NB4 (cell line): ENCODE results near the gene SLC9A4.

Experiments
- DNase-seq: peaks from one replicate; pipeline ENCODE4 v3.0.0; 2010; ENCODE audit warnings: low read depth
- H3K4me3 ChIP-seq: one replicate; pipeline ENCODE4 v1.5.1; 2011; ENCODE audit warnings: mild to moderate bottlenecking, low read depth, low read length, moderate library complexity
- MYC ChIP-seq: IDR thresholded peaks from 2 replicates; pipeline ENCODE4 v1.6.1; 2011; ENCODE audit warnings: low read depth, low read length
- POLR2A ChIP-seq: IDR thresholded peaks from 2 replicates; pipeline ENCODE4 v1.6.1; 2011; ENCODE audit warnings: mild to moderate bottlenecking; ENCODE audit not compliant: insufficient read length; ENCODE audit errors: extremely low read depth
- TF ChIP-seq, protein P1 (sequence below): IDR thresholded peaks from 2 replicates; pipeline ENCODE4 v1.6.1; 2011; ENCODE audit warnings: low read depth, low read length
- TF ChIP-seq, protein P2 (sequence below): IDR thresholded peaks from one replicate; pipeline ENCODE4 v1.5.1; 2012; ENCODE audit warnings: low read depth, low read length

Gene SLC9A4

DNA sequence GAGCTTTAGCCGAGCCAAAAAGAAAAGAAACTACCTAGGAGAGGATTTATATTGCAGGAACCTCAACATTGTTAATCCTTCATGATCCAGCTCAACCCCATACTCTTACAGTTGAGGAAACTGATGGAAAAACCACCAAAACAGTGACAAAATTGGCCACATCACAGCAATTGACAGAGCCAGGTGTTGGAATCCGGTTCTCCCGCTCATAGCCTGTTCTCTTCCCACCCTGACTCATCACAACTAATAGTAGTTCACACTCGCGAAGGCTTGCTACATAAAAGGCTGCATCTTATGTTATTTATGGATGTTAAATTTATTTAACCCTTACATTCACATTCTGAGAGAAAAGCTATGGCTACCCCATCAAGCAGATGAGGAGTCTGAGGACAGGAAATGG lies 33.7 kb downstream of the SLC9A4 start:
- no peak for DNase-seq
- TF ChIP-seq, protein P1, sequence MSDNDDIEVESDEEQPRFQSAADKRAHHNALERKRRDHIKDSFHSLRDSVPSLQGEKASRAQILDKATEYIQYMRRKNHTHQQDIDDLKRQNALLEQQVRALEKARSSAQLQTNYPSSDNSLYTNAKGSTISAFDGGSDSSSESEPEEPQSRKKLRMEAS, result no peak
- TF ChIP-seq, protein P2, sequence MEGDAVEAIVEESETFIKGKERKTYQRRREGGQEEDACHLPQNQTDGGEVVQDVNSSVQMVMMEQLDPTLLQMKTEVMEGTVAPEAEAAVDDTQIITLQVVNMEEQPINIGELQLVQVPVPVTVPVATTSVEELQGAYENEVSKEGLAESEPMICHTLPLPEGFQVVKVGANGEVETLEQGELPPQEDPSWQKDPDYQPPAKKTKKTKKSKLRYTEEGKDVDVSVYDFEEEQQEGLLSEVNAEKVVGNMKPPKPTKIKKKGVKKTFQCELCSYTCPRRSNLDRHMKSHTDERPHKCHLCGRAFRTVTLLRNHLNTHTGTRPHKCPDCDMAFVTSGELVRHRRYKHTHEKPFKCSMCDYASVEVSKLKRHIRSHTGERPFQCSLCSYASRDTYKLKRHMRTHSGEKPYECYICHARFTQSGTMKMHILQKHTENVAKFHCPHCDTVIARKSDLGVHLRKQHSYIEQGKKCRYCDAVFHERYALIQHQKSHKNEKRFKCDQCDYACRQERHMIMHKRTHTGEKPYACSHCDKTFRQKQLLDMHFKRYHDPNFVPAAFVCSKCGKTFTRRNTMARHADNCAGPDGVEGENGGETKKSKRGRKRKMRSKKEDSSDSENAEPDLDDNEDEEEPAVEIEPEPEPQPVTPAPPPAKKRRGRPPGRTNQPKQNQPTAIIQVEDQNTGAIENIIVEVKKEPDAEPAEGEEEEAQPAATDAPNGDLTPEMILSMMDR, result no peak
- no peak for TF ChIP-seq MYC
- no peak for TF ChIP-seq POLR2A
- H3K4me3 ChIP-seq, result no peak overlapping the region

DNA sequence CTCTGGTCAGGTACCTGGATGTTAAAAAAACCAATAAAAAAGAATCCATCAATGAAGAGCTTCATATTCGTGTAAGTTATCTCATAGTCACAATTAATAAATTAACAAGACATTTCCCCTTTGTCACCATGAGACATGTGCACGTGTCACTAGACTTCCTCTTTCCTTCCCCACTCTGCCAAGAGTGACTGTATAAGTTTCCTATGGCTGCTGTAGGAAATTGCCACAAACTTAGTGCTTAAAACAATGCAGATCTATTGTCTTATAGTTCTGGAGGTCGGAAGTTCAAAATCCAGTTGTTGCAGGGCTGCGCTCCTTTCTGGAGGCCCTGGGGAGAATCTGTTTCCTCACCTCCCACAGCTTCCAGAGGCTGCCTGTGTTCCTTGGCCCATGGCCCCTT lies 35.8 kb downstream of the SLC9A4 start:
- TF ChIP-seq, protein P2, result no peak
- TF ChIP-seq MYC (no peak), POLR2A (no peak)
- TF ChIP-seq, protein P1, result no peak
- DNase-seq, result peak; percentile 39
- H3K4me3 ChIP-seq, result no peak overlapping the region

DNA sequence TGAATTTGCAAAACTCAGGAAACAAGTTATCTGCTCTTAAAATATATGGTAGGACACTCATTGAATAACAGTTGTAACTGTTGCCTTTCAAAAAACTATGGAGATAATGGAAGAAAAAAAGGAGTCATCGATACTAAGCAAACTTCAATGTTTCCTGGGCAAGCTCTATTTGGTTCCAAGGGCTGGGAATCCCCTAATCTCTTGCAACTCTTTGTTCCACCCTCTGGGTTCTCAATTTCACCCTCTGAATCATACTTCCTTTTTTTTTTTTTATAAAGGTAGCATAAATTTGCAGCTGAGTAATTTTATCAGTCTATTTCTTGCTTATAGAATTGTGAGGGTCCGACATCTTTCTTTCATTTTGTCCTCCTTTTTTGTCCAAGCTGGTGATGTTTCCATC lies 36.7 kb downstream of the SLC9A4 start:
- H3K4me3 ChIP-seq, result no peak overlapping the region
- DNase-seq, result peak; percentile 9
- TF ChIP-seq MYC, result no peak
- TF ChIP-seq, protein P2, result no peak
- no peak for TF ChIP-seq POLR2A
- TF ChIP-seq, protein P1, result no peak

DNA sequence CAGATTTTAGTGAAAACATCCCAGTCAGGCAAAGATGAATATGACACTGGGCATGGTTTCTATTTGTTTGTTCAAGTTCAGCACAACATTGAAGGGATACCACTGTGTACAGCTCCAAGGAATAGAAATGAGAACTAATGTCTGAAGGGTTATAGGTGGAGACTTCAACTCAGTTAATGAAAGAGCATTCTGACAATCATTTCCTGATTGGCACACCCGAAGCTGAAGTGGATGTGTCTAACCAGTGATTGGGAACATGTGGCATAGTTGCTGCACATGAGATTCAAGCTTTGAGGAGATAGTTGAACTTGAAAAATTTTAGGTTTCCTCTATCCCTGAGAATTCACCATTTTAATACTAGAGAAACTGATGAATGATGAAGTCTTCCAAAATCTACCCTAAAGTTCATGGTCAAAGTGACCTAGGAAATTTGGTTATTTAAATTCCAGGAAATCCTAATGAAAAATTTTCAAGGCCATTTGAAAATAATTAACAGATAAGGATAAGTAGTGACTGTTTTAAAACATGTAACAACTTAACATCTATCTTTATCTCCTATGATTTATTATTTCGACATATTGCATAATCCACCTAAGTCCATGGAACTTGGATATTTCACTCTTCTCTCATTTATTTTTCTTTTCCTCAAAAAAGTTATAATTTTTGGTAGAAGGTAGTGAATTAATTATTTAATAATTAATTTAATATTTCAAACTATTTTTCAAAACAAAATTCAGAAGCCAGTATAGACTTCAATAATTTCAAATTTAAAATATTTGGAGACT lies 38.0 kb downstream of the SLC9A4 start:
- no peak overlapping the region for H3K4me3 ChIP-seq
- TF ChIP-seq POLR2A (no peak), MYC (no peak)
- TF ChIP-seq, protein P1, result no peak
- TF ChIP-seq, protein P2, result no peak
- no peak for DNase-seq

DNA sequence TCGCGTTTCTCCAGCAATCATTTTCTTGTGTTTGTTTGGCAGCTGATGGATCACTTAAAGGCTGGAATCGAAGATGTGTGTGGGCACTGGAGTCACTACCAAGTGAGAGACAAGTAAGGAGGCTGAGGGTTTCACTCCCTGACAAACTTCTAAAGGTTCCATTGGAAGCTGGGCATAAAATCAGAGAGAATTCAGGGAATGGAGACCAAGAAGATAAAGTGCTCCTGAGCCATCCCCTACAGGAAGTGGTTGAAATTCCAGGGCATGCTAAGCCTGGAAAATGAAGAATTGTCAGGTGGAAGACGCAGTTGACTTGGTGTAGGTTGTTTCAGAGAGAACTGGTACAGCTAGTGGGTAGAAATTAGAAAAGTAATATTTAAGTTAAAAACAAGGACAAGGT lies 39.1 kb downstream of the SLC9A4 start:
- H3K4me3 ChIP-seq, result no peak overlapping the region
- DNase-seq, result no peak
- TF ChIP-seq, protein P2, result no peak
- TF ChIP-seq, protein P1, result no peak
- TF ChIP-seq POLR2A (no peak), MYC (no peak)
